HG02840 (cell line): ENCODE results near the gene MAGEA9.
"Not testable (repeated sequence)": the region's sequence is repeated elsewhere in the genome, so short reads cannot be mapped to it uniquely, and the experiment has no call there.

Experiments
- ATAC-seq: cut with Tn5 transposase; IDR thresholded peaks from one replicate; pipeline ENCODE4 v1.9.1; 2021; ENCODE audit warnings: mild to moderate bottlenecking, moderate library complexity, moderate number of reproducible peaks; ENCODE audit not compliant: unreplicated experiment, low FRiP score

MAGEA9 gene, protein sequence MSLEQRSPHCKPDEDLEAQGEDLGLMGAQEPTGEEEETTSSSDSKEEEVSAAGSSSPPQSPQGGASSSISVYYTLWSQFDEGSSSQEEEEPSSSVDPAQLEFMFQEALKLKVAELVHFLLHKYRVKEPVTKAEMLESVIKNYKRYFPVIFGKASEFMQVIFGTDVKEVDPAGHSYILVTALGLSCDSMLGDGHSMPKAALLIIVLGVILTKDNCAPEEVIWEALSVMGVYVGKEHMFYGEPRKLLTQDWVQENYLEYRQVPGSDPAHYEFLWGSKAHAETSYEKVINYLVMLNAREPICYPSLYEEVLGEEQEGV

DNA sequence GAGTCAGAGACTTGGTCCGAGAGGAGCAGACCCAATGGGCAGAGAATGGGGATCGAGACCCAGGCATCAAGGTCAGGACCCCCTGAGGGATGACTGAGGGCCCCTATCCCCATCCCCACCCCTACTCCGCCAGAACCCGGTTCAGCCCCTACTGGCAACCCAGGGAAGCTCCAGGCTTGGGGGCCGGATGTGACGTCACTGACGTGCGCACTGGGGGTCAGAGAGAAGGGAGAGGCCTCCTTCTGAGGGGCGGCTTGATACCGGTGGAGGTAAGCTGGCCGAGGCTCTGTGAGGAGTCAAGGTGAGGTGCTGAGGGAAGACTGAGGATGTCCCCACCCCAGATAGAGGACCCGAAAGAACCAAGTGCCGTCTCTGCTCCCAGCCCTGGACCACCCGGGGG lies at the start of gene MAGEA9:
TSS of gene MAGEA9 (plus strand) at position 204 of the 400 bp plus-strand sequence. CDS start 4,281 bp downstream, outside the sequence.
- not testable (repeated sequence) for ATAC-seq

DNA sequence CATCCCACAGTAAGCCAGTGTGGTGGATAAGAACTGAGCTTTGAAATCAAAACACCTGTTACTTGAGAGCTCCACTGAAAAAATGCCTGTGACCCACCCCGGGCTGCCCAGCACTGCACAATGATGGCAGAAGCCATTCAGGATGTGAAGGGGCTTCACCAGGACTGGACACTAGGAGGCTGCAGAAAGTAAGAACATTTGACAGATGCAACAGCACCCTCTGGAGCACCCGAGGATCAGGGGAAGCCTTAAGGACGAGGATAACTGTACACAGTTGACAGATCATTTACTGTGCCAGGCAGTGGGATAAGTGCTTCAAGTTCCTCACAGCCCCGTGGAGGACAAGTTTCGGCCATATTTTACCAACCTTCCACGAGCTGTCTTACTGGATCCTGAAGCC lies 39.5 kb upstream of the MAGEA9 start:
- not testable (repeated sequence) for ATAC-seq

DNA sequence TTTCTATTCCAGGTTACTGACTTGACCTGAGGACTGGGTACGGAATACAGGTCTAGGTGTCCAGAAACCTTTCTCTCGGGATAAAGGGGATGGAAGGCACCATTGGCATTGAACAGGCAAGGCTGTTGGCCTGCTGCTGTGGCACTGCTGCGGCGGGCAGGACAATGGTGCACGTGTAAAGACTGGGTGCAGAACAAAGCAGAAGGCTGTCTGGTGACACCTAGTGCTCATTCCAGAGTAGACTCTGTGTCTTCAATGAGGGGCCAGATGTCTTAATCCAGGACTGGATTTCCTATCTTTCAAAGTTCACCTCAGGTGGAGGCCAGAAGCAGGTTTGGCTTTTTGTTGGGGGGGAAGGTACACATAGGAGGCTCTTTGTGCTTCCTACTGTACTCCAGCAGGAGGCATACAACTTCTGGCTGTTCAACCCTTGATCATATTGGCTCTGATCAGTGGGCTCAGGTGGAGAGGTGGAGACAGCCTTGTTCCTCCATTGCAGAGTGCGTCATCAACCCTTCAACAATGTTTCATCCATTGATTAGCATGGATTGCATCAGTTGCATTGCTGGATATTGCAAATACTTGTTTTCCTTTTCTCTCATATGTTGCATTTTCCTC lies 35.2 kb upstream of the MAGEA9 start:
- not testable (repeated sequence) for ATAC-seq

DNA sequence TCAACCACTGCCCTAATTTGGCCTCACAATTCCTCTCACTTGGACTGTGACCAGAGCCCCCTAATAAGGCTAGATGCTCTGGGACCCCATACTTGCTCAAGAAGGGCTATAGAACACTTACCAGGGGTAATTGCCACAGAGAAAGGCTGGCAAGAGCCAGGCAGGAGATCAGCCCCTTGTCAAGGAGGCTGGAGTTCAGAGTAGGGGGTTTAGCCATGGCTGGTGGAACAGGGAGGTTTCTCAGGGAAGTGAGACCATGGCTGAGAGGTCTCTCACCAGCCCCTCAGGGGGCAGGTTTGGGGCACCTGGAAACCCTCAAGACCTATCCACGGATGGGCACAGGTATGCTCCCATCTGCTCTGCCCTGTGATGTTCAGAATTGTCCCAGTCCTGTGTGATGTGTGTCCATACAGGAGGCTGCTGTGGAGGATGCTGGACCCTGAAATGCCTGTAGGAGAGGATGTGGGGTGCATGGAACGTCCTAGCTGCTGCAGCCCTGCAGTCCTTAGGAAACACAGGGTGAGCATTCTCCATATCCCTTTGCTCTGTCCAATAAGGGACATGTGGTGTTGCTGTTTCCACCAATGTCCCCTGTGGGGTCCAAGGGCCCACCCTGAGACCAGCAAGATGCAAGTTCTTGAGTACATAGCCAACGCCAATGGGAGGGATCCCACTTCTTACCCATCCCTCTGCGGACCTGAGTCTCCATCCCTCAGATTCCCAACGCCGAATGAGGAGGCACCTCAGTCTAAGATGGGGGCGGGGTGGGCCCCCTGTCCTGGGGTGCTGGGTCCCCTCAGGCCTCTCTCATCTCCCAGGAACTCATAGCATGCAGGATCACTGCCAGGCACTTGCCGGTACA lies 24.3 kb upstream of the MAGEA9 start:
- ATAC-seq = no peak

DNA sequence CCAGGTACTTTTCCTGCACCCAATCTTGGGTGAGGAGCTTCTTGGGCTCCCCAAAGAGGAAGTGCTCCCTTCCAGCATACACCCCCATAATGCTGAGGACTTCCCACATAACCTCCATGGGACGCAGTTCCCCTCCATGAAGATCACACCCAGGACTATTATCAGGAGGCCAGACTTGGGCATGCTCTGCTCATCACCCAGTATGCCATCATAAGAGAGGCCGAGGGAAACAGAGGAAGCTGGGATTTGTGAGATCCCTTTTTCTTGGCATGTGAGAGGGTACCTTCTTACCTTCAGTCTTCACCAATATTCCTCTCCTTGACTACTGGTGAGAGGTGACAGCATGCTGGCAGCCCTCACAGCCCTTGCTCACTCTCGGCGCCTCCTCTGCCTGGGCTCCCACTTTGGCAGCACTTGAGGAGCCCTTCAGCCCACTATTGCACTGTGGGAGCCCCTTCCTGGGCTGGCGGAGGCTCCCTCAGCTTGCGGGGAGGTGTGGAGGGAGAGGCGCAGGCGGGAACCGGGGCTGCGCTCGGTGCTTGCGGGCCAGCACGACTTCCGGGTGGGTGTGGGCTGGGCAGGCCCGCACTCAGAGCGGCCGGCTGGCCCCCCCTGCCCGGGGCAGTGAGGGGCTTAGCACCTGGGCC lies 23.5 kb upstream of the MAGEA9 start:
- ATAC-seq = no peak

DNA sequence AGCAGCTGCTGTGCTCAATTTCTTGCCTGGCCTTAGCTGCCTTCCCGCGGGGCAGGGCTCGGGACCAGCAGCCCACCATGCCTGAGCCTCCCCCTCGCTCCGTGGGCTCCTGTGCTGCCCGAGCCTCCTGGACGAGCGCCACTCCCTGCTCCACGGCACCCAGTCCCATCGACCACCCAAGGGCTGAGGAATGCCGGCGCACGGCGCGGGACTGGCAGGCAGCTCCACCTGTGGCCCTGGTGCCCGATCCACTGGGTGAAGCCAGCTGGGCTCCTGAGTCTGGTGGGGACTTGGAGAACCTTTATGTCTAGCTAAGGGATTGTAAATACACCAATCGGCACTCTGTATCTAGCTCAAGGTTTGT lies 23.0 kb upstream of the MAGEA9 start:
- not testable (repeated sequence) for ATAC-seq

DNA sequence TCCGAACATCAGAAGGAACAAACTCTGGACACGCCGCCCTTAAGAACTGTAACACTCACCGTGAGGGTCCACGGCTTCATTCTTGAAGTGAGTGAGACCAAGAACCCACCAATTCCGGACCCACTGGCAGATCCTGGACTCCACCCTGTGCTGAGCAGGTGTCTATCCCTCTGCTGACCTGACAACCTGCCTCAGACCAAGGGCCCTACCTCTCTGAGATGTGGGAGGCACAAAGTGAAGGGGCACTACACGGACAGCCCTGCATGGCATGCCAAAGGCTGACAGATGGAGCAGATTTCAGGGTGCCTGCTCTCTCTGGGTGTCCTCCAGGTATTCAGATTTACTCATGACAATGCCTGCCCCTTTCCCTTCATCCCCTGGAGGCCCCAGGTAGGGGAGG lies 21.9 kb upstream of the MAGEA9 start:
- ATAC-seq = no peak

DNA sequence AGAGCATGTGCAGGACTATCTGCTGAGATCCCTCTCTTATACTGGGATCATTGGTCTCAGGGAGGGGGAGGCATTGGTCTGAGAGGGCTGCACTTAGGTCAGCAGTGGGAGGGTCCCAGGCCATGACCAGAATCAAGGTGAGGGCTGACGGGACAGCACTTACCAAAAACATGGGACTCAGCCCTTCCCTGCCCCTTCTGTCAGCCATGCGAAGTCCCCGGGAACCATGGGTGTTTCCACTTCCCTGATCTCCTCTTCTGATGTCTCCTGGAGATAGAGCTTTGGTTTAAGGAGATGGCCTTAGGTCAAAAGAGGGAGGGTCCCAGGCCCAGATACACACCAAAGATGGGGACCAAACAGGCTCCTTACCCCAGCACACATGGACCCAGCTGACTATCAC lies 20.8 kb upstream of the MAGEA9 start:
- no peak for ATAC-seq

DNA sequence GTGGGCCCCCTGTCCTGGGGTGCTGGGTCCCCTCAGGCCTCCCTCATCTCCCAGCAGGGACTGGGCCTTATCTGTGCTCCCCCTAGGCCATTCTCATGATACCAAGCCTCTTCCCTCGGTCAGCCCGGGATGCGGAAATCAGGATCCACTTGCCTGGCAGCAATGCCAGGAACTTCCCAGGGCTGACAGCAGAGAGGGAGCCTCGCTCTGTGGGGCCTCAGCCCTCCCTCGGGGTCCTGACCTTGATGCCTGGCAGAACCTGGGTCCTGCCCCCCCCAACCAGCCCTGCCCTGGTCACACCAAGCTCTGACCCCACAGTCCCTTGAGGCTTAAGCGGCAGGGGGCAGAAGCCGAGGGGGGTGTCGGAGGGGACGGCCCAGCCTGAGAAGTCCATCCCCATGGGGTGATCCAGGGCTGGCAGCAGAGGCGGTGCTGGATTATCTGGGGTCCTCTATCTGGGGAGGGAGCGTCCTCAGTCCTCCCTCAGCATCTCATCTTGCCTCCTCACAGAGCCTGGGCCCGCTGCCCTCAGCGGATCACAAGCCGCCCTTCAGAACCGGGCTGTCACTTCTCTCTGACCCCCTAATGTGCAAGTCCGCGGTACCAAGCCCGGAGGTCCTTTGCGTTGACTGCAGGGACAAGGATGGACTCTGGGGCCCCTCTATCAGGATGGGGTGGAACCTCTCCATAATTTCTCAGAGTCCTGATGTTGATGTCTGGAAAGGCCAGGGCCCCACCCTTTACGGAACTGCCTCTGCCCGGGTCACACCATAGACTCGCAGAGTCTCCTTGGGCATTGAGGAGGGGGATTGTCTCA lies 19.7 kb upstream of the MAGEA9 start:
- not testable (repeated sequence) for ATAC-seq

DNA sequence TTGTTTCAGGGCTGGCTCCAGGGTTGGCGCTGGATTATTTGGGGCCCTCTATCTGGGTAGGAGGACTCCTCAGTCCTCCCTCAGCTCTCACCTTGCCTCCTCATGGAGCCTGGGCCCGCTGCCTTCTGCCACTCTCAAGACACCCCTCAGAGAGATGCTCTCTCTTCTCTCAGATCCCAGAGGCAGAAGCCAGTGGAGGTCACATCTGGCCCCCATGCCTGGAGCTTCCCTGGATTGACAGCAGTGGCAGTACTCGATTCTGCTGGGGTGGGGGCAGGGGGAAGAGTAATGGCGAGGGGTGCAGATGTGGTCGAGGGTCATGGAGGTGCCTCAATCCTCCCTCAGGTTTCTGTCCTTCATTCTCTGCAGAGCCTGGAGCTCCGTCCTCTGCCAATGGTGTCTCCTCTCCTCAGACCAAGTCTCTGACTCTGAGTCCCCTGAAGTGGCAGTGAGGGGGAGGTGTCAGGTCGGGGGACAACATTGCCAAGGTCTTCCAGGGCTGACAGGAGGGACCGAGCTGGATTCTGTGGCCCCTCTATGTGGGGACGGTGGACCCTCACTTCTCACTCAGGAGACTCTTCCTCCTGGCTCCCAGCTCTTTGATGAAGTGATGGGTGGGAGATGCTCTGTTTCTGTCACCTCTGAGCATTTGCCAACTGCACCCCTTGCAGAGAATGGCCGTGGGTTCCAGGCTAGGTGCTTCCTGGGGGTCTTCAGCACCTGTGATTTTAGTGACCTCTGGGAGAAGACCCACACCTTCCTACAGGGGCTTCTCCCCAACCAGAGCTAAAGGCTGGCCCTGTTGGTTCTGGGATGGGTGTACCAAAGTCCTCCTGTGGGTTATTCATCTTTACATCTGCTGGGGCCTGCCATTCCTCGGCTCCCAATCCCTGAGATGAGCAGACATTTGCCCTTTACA lies 18.8 kb upstream of the MAGEA9 start:
- no peak for ATAC-seq

DNA sequence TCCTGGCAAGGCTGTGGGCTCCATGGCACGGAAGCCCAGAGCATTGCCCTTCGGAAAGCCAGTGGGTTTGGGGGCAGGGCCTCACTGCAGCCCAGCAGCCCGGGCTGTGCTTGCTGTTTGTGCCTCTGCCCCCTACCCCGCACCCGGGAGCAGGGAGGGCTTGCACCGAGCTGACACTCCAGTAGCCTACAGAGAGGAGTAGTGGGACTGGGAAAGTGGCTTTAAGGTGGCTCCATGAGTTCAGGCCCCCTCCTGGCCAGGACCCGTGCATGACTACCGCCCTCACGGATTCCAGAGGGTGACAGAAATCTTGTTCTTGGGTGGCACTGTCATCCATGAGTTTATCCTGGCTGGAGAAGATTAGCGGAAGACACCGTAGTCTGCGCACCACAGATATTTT lies 11.4 kb upstream of the MAGEA9 start:
- not testable (repeated sequence) for ATAC-seq

DNA sequence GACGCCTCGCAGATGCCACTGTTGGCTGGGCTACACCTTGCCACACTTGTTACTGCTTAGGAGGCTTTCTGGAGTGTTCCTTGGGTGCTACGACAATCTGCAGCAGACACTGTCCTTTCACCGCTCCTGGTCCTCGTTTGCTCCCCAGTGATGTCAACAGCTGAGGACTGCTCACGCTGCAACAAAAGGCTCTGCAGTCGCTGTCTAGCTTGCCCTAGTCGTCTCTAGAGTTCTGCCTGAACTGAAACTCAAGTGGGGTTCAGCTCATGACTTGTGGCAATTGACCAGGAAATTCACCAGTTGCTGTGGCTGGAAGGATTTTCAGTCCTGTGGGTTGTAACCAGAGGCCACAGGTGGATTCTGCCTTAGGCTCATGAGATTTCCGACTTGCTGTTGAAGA lies 8.7 kb upstream of the MAGEA9 start:
- not testable (repeated sequence) for ATAC-seq

DNA sequence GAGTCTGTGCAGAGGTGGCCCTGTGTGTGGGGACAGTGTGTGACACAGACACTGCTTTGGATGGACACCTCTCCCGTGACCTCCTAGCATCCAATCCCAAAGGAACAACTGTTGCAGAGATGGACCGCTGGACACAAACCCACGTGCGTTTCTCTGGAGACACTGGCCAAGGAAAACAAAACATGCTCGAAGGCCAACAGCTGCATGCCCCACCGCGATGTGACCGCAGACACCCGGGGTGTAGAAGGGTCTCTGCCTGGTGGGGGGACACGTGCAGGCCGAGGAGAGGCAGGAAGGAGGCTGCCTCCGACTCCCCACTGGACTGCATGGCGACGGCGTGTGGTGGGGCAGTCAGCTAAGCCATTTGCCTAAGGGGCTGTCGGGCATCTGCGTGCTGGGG lies 8.0 kb upstream of the MAGEA9 start, which contains the start of gene HSFX1:
TSS of gene HSFX1 (plus strand) at position 301 of the 400 bp plus-strand sequence. CDS start 614 bp downstream, outside the sequence.
- not testable (repeated sequence) for ATAC-seq

DNA sequence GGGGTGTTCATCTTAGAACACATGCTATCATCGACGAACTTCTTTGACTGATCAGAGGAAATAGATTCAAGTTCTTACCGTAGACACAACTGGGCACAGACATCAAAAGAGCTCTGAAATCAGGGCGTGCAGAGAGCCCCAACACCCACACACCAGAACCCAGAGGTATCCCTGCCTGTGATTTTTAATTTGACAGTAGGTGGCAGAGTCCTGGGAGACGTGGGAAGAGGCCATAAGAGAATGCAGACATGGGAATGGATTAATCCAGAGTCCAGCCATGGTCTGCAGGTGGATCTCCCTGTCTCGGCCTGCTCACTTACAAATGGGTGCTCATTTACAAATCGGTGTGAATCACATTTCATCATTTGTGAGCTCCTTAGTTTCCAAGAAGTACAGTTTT lies 3.7 kb upstream of the MAGEA9 start:
- not testable (repeated sequence) for ATAC-seq

DNA sequence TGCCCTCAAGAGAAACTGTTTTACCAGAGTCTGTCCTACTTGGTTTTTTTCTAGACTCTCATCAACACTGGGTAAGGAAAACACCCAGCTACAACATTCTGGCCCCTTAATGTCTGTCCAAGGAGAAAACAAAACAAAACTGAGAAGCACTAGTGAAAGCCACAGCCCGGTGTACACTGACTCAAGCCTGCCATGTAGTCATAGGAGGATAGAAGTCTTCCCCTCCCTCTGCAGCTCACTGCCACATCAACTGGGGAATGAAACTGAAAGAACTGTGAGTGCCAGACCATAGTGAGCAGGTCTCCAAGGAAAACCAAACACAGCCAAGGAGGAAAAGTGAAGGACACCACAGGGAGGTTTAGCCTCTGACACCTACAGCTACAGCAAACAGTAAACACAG lies 13.8 kb downstream of the MAGEA9 start:
- peak; percentile 98 for ATAC-seq

DNA sequence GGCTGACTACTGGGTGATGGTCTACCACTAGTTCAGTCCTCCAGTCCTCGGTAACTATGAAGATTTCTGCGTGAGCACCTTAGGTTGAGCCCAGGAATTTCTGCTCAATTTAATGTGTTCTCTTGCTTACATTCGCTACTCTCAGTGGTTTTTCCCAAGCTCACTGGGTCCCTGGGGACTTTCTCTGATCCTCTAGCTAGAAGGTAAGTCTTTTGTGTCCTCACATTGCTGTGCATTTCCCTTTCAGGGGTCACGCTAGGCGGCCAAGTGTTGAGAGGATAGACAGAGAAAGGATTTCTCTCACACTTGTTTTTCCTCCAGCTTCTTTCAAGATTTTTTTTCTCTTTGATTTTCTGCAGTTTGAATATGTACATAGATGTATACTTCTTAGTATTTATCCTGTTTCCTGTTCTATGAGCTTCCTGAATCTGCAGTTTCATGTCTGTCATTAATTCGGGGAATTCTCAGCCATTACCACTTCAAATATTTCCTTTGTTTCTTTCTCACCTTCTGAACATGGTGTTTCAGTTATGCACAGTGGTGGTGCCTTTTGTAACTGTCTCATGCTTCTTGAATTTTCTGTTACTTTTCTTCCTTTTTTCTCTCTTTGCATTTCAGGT lies 17.5 kb downstream of the MAGEA9 start:
- no peak for ATAC-seq

DNA sequence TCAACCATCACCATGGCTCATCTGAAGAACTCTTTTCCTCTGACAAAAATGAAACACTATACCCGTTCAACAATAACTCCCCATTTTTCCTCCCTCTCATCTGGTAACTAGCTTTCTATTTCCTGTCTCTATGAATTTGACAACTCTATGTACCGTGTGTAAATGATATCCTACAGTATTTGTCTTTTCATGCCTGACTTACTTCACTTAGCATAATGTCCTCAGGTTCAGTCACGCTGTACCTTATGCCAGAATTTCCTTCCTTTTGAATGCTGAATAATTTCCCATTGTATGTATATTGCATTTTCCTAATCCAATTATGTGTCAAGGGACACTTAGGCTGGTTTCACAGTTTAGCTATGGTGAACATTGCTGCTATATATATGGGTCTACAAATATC lies 18.2 kb downstream of the MAGEA9 start:
- no peak for ATAC-seq

DNA sequence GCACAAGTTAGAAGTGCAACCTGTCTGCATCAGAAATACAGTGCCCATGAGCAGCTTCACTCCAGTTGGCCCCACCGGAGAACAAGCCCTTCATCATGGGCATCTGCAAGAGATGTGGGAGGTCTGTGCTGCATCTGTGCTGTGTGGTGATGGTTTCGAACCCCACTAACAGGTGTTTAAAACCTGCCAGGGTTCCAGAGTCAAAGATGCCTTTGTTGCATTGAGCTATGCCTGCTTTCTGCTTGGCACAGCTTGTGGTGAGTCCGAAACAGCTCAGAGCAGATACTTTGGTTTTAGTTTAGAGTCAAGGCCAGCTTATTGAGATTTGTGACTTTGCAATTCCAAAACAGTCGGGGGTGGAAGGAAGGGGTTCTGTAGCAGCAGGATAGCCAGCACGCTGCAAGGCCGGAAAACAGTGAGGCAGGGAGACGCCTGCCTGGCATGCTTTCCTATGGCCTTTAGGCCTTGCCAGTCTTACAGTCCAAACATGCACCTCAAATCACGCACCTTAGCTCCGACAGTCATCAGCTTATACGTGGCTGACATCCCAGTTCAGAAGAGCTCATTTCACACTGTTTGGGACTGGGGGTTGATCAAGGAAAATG lies 21.8 kb downstream of the MAGEA9 start:
- no peak for ATAC-seq
